ENCODE measurements around the gene PAM.
A peak's percentile ranks its signal among the peaks of the same experiment; 100 is the strongest.
"Not testable (repeated sequence)": the region's sequence is repeated elsewhere in the genome, so short reads cannot be mapped to it uniquely, and the experiment has no call there.

The PAM gene

DNA sequence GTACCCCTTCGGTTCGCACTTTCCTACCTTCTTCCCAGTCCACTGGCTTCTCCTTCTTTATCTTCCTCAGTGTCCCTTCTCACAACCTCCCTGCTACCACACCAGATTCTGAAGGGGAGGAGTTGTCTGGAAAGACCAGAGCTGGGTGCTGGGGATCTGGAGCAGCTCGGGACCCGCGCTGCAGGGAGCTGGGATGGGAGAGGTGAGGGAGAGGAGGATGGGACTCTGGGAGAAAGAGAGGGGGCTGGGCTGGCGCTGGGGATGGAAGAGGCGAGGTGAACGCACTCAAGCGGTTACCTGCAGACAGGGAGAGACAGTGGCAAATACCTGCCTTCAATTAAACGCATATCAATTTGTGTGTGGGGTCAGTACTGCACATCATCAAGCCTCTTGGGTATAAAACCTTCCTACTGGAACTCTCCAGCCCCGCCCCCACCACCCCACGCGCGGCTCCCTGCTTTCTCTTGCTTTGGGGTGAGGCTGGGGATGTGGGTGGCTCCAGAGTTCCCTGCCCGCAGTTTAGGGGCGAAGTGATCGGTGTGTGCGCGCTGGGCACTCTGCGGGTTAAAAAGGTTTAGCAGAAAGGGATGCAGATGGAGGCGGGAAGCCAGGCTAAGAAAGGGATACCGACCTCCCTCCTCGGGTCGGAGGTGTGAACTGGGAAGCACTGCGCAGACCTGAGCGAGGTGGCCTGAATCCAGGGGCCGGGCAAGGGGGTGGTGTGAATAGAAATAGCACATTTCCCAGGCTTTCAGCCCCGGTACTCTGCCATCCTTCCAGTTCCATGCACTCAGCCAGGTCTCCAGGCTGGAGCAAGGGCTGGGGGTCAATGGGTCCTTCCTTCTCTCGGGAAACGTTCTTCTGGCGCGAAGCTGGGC is 977 bp upstream of the PAM start:
- DNase-seq, result peak; percentile 13

DNA sequence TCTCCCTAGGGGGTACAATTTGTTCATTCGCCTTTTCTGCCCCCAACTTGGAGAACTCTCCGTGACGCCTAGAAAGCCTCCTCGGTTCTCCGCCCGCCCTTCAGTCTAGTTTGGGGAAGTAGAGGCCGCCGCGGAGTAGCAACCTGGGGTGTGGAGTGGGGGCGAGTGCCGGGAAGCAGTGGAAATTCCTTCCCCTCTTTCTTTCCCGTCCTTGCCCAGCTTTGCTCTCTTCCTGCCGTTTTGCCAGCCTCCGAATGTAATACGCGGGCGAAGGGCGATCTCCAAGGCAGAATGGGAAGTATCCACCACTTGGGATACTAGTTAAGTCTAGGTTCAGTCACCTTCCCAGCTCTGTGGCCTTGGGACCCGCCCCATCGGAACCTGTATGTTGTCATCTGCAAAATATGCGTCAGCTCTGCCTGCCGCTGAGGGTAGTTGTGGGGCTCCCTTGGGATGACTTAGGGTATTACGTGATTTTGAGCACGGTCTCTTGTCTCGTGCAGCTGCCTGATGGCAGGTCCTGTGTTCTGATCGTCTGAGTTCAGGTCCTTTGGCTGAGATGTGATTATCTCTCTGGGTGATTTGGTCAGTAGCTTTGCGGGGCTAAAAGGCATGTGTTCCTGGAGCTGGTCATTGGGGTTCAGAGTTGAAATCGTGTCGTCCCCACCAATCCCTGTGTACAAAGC is 724 bp downstream of the PAM start:
- peak; percentile 77 for DNase-seq

DNA sequence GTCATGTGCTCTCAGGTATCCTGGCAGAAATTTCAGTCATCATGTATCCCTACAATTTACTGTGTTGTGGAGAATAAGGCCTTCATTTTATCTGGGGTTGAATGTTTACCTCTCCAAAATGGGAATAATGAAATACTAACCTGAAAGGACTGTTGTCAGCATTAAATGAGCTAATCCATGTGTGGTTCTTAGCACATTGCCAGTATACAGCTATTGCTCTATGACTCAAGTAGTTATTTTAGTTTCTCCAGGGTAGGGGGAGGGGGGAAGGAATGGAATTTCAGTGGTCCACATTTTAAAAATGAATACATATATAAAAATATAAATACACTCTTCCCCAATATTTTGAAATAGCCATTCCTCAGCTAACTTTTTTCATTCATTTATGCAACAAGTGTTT is 3.5 kb downstream of the PAM start:
- DNase-seq, result no peak

DNA sequence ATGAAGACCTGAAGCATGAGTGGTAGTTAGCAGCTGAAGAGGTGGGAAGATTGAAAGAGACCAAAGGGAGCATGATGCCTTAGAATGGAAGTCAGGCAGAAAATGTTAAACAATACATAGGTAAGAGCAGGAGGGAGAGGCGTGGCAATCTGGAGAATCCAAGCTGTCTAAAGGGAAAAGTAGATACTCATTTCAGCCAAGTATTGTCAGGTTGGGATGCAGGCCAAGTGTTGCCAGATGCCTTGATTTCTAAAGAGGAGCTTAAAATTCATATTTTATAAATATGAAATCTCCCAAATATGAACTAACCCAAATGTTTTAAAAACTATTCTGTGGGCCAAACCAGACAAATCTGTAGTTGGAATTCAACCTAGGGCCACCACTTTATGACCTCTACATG is 4.2 kb downstream of the PAM start:
- DNase-seq, result no peak

DNA sequence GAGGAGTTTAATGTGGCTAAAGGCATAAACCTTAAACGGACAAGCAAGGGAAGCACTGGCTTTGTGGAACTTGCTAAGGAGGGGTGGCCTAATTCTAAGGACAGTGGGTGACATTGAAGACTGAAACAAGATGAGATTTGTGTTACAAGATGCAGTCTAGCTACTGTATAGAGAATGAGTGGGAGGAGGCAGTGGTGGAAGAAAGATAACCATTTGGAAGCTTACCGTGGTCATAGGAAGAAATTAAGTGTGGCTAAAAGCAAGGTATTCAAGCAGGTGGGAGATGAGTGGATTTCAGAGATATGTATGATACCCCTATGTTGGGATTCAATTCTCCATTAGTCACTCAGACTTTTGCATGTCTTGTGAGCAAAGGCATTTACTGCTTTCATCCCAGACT is 4.6 kb downstream of the PAM start:
- no peak for DNase-seq

DNA sequence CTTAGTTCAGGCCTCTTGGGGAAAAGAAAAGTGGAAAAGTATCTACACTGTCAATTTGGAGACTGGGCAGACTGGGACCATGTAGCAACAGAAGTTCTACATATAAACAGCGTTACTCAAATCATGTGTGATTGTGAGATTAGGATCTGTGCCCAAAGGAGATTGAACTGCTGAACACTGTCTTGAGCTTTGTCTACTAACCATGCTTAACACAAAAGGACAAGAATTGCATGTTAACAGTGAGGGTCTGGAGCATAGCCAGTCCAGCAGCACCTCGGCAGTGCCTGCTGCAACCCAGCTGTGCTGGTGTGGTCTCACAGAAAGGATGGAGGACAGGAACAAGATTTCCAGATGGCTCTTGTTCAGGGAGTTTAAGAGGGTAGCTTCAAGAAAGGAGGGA is 5.7 kb downstream of the PAM start:
- no peak for DNase-seq

DNA sequence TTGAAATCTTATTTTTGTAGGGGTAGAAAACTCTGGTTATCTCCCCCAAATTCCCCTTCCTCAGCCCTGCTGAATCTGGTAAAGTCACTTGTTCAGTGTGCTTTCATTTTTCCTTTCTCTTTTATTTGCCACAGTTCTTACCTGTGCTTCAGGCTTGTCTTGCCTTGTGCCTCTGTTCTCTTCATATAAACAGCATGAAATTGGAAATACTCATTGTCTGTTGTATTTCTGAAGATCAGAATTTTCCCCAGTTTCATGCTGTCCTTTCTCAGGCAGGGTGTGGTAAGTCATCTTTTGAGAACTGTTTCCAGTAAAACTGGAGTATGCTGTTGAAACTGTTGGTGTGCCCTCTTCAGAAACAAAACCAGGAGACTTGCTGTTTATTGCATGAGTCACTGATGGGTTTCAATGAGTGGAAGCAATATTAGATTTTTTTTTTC is 7.0 kb downstream of the PAM start:
- no peak for DNase-seq

DNA sequence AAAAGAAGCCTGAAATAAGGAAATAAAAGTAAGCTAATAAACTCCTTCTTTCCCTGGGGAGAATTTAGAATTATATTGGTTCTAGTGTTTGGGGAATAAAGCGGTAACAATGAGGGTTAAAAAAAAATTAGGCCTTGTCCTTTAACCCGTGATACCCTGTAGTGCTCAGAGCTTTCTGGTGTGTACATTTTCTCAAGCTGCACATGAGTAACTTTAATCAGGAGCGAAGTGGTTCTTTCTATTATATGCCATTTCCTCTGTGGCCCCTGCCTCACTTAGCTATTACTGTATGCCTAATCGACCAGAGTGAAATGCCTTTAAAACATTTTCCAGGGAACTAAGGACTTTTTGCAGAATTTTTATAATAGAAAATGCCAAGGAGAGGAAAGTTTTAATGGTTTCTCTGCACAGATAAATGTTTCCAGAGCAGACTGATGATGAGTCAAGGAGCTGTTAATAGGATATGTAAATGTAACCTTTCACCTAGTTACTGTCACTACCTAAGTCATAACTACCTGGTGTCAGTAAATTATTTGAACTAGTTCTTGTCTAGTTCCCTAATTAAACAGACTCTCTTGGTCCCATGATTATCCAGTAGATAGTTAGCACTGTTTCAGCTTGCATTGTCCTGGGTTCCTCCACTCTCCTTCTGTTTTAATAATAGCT is 7.6 kb downstream of the PAM start:
- DNase-seq, result no peak

DNA sequence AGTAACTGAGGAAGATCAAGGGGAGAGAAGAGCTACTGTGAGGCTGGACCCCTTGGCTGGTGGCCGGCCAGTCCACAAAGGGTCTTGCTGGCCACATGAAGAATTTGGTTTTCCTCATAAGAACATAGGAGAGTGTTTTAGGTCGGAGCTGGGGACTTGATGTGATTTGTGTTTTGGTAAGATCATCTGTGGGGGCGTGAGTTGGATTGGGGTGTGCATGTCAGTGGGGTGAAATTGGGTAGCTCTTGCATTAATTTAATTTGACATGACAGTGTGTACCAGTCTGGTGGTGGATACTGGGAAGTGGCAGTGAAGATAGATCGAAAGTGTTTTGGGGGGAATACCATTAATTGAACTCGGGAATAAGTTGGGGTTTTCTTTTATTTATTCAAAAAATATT is 8.6 kb downstream of the PAM start:
- DNase-seq, result no peak

DNA sequence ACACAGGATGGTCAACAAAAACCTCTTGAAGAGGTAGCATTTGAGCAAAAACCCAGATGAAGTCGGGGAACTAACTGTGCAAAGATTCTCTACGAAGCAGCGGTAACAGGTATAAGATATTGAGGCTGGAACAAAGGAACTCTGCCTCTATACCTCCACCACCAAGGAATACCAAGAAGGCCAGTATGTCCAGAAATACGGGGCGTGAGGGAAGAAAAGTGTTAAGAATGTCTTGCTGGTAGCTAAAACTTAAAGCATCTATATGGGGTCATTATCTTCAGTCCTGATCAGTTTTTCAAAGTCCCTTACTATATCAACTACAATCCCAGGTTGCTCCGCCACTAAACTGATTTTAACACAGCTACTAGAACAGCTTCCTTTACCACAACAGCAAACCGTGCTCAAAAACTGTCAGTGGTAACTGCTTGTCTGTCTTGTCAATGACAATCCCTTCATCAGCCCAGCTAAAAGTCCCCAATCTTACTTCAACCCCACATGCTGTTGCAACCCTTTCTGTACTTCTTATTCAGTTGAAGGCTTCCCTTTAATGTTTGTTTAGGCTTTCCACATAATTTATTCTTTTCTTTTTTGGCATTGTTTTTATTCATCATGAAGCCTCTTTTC is 9.4 kb downstream of the PAM start:
- DNase-seq, result no peak

DNA sequence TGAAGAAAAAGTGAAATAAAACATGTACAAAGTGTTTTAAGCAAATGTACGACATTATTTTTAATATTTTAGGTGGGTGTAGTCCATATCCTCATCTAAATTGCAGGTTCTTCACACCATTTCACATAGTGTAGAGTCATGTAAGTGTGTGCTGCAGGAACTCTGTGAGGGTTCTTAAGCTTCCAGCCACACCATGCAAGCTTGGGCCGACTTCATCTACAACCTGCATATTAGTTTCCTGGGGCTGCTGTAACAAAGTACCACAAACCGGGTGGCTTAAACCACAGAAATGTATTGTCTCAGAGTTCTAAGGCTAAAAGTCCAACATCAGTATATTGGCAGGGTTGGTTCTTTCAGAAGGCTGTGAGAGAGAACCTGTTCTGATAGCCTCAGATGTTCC is 10.2 kb downstream of the PAM start:
- no peak for DNase-seq

DNA sequence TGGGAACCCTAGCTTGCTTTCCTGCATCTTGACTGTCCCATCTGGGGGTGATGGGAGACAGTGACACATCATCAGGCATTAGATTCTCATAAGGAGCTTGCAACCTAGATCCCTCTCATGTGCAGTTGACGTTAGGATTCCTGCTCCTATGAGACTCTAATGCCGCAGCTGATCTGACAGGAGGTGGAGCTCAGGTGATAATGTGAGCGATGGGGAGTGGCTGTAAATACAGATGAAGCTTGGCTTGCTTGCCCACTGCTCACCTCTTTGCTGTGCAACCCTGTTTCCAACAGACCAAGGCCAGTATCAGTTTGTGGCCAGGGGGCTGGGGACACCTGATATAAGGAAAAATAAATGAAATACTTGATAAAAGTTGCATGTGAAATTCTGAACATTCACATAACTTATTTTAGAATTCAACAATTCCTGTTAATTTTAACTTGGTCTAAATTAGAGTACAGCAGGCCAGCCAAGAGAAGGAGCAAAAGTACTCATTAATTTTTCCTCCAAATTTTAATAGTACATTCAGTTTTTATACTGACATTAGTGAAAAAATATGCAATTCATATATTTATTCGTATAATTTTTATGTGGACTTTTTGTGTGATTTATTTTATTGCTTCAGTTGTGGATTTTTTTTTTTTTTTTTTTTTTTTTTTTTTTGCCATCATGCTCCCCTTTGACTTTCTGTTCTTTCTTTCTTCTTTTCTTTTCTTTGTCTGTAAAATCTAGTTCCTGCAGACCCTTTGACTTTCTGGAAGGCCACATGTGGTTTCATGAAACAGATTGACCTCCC is 11.4 kb downstream of the PAM start:
- no peak for DNase-seq

DNA sequence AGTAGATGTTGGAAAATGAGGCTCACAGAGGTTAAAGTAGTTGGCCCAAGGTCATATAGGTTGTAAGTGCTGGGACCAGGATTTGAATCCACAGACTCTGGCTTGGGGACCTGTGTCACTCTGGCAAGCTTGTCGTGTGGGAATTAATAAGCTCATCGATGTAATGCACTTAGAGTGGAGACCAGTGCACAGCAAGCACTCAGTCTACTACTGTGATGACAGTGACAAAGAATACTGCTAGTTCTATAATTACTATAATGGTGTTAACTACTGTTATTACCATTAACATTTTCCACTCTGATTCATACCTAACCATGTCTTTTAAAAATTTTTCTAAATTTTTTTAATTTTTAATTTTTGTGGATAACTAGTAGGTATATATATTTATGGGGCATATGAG is 12.8 kb downstream of the PAM start:
- no peak for DNase-seq

DNA sequence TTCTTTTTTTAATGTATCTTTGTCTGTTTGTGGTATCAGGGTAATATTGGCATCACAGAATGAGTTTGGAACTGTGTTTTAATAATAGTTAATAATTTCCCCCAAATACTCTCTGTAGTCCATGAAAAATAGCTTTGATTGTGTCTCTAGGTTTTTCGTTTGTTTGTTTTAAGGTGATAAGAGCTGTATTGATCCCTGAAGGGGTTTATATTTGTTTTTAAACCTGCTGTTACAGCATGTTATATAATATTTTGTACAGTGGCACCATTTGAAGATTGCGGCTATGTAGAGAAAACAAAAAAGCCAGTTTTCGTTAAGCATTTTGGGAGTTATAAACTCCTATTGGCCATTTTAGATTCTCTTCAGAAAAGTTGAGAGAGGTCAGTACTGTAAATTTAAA is 15.7 kb downstream of the PAM start:
- DNase-seq, result no peak

DNA sequence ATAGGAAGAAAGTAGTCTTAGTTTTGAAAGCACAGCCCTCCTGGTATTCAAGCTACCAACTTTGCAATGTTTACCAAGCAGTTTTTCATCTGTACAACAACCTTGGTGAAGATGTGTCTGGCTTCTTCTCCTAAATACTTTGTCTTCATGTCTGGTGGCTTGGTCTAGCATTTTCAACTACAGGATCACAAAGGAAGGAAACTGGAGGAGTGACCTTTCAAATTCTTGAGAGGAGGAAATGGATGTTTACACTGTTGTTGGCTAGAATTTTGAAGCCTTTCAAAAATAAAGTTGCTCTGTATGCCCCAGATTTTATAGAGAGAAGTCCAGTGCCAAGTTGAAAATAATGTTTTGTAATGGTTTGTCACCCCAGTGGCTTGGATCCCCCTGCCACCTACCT is 16.3 kb downstream of the PAM start:
- no peak for DNase-seq

DNA sequence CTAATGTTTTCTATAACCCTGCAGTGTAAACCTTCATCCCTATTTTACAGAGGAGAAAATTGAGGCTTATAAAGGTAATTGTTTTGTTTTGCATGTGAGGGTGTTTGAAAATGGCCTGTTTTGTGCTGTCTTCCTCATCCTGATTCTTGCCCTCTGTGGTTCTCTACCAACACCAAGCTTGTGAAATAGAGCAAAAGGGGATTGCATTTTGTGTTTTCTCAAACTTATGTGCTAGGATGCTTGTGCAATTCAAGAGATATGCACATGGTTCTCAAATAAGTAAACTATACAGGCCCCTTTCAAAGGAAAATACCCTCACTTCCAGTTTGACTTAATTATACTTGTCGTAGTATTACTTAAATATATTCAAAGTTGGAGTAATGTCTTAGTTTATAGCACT is 17.2 kb downstream of the PAM start:
- no peak for DNase-seq

DNA sequence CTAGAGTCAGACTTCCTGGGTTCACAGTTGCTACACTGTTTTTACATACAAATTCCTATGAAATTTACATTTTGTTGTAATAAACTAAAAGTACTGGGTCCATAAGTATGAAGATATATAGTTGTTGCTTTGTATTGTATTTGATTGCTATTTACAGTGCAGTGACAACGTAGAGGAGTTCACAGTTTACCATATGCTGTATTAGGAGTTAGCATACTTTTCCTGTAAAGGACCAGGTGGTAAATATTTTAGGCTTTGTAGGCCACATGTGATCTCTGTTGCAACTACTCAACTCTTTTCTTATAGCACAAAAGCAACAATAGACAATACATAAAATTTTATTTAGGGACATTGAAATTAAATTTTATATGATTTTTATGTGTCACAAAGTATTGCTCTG is 18.0 kb downstream of the PAM start:
- DNase-seq, result no peak

DNA sequence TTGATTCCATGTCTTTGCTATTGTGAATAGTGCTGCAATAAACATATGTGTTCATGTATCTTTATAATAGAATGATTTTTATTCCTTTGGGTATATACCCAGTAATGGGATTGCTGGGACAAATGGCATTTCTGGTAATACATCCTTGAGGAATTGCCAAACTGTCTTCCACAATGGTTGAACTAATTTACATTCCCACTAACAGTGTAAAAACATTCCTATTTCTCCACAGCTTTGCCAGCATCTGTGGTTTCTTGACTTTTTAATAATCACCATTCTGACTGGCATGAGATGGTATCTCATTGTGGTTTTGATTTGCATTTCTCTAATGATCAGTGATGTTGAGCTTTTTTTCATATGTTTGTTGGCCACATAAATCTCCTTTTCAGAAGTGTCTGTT is 20.7 kb downstream of the PAM start:
- not testable (repeated sequence) for DNase-seq

DNA sequence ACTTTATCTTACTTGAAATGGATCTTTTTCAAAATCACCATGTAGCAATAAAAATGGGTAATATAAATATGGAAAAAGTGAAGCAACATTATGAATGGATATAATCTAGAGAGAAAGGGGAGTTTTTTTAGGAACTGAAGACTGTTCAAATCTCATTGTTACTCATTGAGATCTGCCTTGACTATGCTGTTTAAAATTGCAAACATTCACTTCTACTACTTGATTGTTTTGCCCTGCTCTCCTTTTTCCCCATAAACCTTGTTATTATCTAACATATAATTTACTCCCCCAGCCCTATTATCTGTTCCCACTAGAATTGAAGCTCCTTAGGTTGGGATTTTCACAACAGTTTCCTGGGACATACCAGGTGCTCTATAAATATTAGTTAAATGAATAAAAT is 22.0 kb downstream of the PAM start:
- no peak for DNase-seq

DNA sequence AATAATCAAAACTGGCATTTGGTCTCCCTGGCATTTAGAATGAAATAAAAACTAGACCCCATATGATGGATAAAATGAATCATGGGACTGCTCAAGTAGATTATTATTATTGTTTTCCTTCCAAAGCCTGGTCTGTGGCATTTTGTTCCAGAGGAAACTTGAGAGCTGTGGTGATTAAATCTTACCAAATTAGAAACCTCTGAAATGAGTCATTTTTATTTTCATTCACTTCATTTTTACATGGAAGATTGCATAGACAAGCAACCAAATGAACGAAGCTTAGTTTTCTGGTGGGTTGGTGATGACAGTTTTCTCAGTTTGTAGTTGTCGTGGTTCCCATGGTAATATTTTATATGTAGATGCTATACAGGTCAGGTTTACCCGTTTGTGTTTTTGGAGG is 23.4 kb downstream of the PAM start:
- DNase-seq, result no peak

DNA sequence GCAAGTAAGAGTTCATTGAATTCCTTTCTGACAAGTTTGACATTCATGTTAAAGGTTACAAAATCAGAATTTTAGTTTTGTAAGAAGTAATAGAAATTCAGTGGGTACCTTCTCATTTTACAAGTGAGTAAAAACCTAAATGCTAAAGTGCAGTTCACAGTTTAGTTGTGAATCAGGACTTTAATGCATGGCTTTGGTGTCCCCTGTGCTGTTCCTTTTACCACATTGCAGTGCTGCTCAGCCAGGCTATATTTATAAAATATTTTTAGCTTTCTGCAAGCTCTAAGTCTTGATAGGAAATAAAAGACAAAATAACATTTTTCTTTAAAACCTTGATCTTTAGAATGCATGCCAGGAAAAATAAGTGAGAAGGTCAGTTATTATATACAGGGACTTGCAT is 26.3 kb downstream of the PAM start:
- no peak for DNase-seq

DNA sequence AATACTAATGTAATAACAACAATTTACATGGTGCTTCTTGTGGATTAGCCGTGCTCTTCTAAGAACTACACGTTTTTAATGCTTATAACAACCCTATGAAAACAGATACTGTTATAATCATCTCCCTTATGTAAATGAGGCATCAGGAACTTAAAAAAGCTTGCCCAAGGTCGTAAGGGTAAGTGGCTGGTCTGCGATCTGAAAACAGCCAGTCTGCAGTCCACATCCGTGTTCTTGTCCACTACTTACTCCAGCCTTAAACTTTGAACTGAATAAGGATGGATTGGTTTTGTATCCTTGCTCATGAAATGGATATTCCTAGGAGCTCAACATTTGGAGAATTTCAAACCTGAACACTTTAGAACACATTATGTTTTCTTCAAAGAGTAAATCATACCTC is 26.7 kb downstream of the PAM start:
- DNase-seq, result no peak
